SK-N-SH (cell line): ENCODE data around the gene PCSK6.

Experiments used
- CHD2 ChIP-seq: fragments of 150-350 bp; IDR thresholded peaks from 2 replicates; pipeline ENCODE4 v1.6.1; 2018; ENCODE audit warnings: low read length; ENCODE audit not compliant: partially characterized antibody
- EP300 ChIP-seq, 2 experiments: IDR thresholded peaks; 2 replicates each; pipeline versions ENCODE4 v1.4.0 to v1.6.1; 2012; ENCODE audit warnings: borderline replicate concordance in 1 of 2, low read depth in 1 of 2, low read length in 1 of 2
- EZH2phosphoT487 ChIP-seq: fragments of 200-600 bp; sonication (generic); IDR thresholded peaks from 2 replicates; pipeline ENCODE4 v1.6.1; 2017; ENCODE audit warnings: low read depth, mixed run types, mild to moderate bottlenecking, antibody characterized with exemption, moderate library complexity, borderline replicate concordance
- FOXJ3 ChIP-seq: sonication (generic); formaldehyde crosslinking; IDR thresholded peaks from 2 replicates; pipeline ENCODE4 v1.5.1; 2020; ENCODE audit warnings: mild to moderate bottlenecking, missing genetic modification reagents
- GATA2 ChIP-seq: sonication (generic); formaldehyde crosslinking; IDR thresholded peaks from 2 replicates; pipeline ENCODE4 v1.5.0; 2020; ENCODE audit warnings: mild to moderate bottlenecking, missing genetic modification reagents
- MXI1 ChIP-seq: IDR thresholded peaks from 2 replicates; pipeline ENCODE4 v1.6.1; 2012; ENCODE audit warnings: mild to moderate bottlenecking, low read depth, low read length, improper control_type of control experiment
- PBX3 ChIP-seq: IDR thresholded peaks from 2 replicates; pipeline ENCODE4; 2012
- POLR2AphosphoS5 ChIP-seq: IDR thresholded peaks from 2 replicates; pipeline ENCODE4 v1.6.1; 2012; ENCODE audit warnings: low read depth, low read length
- RAD21 ChIP-seq: IDR thresholded peaks from 2 replicates; pipeline ENCODE4 v1.6.1; 2012; ENCODE audit warnings: mild to moderate bottlenecking, low read length
- TCF12 ChIP-seq: IDR thresholded peaks from 2 replicates; pipeline ENCODE4 v1.4.0; 2012
- YY1 ChIP-seq: IDR thresholded peaks from 2 replicates; pipeline ENCODE4 v1.4.0; 2012; ENCODE audit warnings: low read depth, mild to moderate bottlenecking
- TF ChIP-seq, protein P1 (sequence below): fragments of 200-600 bp; sonication (generic); IDR thresholded peaks from 2 replicates; pipeline ENCODE4 v1.6.1; 2017; ENCODE audit warnings: antibody characterized with exemption, mild to moderate bottlenecking, moderate library complexity
- TF ChIP-seq, protein P2 (sequence below): IDR thresholded peaks from 2 replicates; pipeline ENCODE4 v1.4.0; 2012; ENCODE audit warnings: low read depth

GRCh38 chr15:101264011-101264410, 225.5 kb downstream of the PCSK6 start:
- TF ChIP-seq POLR2AphosphoS5 (no peak), GATA2 (CRISPR knock-in tag) (no peak), FOXJ3 (CRISPR knock-in tag) (no peak), EP300 (IDR thresholded peaks at IDR 0.05; ENCODE audit: borderline replicate concordance in 1 of 2, low read depth in 1 of 2, low read length in 1 of 2) (no peak), PBX3 (no peak), RAD21 (no peak), CHD2 (no peak), TCF12 (no peak), MXI1 (no peak), EZH2phosphoT487 (no peak), YY1 (no peak)
- TF ChIP-seq, protein P1, sequence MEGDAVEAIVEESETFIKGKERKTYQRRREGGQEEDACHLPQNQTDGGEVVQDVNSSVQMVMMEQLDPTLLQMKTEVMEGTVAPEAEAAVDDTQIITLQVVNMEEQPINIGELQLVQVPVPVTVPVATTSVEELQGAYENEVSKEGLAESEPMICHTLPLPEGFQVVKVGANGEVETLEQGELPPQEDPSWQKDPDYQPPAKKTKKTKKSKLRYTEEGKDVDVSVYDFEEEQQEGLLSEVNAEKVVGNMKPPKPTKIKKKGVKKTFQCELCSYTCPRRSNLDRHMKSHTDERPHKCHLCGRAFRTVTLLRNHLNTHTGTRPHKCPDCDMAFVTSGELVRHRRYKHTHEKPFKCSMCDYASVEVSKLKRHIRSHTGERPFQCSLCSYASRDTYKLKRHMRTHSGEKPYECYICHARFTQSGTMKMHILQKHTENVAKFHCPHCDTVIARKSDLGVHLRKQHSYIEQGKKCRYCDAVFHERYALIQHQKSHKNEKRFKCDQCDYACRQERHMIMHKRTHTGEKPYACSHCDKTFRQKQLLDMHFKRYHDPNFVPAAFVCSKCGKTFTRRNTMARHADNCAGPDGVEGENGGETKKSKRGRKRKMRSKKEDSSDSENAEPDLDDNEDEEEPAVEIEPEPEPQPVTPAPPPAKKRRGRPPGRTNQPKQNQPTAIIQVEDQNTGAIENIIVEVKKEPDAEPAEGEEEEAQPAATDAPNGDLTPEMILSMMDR, result no peak
- TF ChIP-seq, protein P2, sequence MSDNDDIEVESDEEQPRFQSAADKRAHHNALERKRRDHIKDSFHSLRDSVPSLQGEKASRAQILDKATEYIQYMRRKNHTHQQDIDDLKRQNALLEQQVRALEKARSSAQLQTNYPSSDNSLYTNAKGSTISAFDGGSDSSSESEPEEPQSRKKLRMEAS, result no peak
